Measurements from ENCODE around the gene PPP1R3E. TPM values are rescaled to one million over a fixed set of nuclear protein-coding genes. Genes with fewer than 3 reads are reported as not detected.

The PPP1R3E gene
- total and polyA plus RNA-seq, 7 donors: 2.5 to 12.9 (median 7.9) TPM

DNA sequence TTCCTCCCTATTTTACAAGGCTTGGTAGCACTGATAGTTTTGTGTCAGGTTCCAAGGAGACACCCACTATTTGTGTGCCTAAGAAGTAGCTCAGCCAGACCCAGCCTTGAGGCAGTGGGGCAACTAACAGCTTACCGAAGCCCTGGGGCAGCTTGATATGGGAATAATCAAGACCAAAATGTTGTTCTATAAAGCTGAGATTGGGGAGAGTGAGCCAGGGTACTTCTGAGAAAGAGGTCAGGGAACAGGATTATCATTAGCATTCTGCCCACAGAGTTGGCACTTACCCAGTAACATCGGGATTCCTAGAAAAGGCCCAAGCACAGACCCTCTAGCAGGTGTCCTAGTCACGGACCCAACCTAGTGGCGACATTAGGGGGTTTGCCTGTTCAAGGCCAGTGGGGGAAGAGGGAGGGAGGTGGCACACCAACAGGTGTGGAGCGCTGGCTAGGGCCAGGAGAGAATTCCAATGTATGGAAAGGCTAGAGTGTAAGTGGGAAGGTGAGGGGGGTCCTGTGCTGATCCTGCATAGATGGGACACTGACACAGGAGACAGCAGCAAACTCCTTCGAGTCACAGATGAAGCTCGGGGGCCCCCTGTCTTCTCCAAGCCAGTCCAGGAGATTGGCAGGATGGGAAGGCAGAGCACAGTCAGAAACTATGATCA lies 4.9 kb downstream of the PPP1R3E start:
- H3K9me3 ChIP-seq: no peaks in the 10 kb centered on the region
- H3K36me3 ChIP-seq: peaks cover 0 to 21% (median 0%) of the 10 kb centered on the region in 4 donors
- H3K4me1 ChIP-seq: peaks cover 0 to 28% (median 21%) of the 10 kb centered on the region in 4 donors
- no peak for TF ChIP-seq CTCF (IDR thresholded peaks at IDR 0.05)
- intact Hi-C loops (cut with DNase I): no loop called here
- DNase-seq: no peak
- WGBS, 2 donors: 95 to 97% methylated on average over 7 of the region's 7 CpGs
- no peak overlapping the region for H3K4me3 ChIP-seq
- H3K27me3 ChIP-seq: no peaks in the 10 kb centered on the region
- peak overlapping the region in 1 of 4 donors; percentile 99 for H3K27ac ChIP-seq

DNA sequence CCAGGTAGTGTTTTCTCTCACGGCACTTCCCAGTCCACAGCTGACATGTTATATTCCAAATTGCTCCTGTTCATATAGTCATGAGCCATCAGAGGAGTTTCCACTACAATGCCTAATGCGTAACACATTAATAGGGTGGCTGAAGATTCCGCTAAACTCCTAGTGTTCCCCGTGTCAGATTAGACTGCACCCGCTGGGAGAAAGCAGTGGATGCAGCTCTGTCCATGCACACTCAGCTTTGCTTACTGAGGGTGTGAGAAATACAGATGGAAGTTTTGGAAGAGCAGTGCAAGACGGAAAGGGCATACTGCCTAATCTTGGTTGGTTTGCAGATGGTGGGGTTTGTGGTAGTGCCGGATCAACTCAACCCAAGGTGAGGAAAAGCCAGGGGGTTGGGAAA lies 5.6 kb downstream of the PPP1R3E start:
- intact Hi-C loops (cut with DNase I): no loop called here
- Histone ChIP-seq H3K36me3 (peaks cover 0 to 21% (median 0%) of the 10 kb centered on the region in 4 donors), H3K27me3 (no peaks in the 10 kb centered on the region), H3K4me1 (peaks cover 0 to 24% (median 19%) of the 10 kb centered on the region in 4 donors), H3K27ac (no peak overlapping the region), H3K4me3 (no peak overlapping the region), H3K9me3 (no peaks in the 10 kb centered on the region)
- no peak for TF ChIP-seq POLR2AphosphoS5 (IDR thresholded peaks at IDR 0.05)
- no peak for TF ChIP-seq CTCF (IDR thresholded peaks at IDR 0.05)
- TF ChIP-seq EP300 (IDR thresholded peaks at IDR 0.05): no peak
- no peak for TF ChIP-seq POLR2A (IDR thresholded peaks at IDR 0.05)
- WGBS, 2 donors: 90 to 91% methylated on average over 7 of the region's 7 CpGs
- no peak for DNase-seq

- no peak overlapping the region for H3K27ac ChIP-seq
- TF ChIP-seq POLR2AphosphoS5 (IDR thresholded peaks at IDR 0.05) (no peak), EP300 (IDR thresholded peaks at IDR 0.05) (no peak), CTCF (IDR thresholded peaks at IDR 0.05) (no peak), POLR2A (IDR thresholded peaks at IDR 0.05) (no peak)
- peaks cover 0 to 21% (median 0%) of the 10 kb centered on the region in 4 donors for H3K36me3 ChIP-seq
- no peak for DNase-seq
- H3K4me3 ChIP-seq: no peak overlapping the region
- H3K27me3 ChIP-seq: no peaks in the 10 kb centered on the region
- intact Hi-C loops (cut with DNase I): no loop called here
- H3K4me1 ChIP-seq: peaks cover 0 to 24% (median 19%) of the 10 kb centered on the region in 4 donors
- H3K9me3 ChIP-seq: no peaks in the 10 kb centered on the region
- 95 to 96% methylated on average over 7 of the region's 7 CpGs for WGBS, 2 donors
These were observed 6.5 kb downstream of the PPP1R3E start for GRCh38 chr14:23296012-23296777.

GRCh38 chr14:23294734-23295561 lies 7.7 kb downstream of the PPP1R3E start:
- Histone ChIP-seq H3K27me3 (no peaks in the 10 kb centered on the region), H3K9me3 (no peaks in the 10 kb centered on the region), H3K4me3 (no peak overlapping the region), H3K36me3 (peaks cover 0 to 21% (median 0%) of the 10 kb centered on the region in 4 donors), H3K4me1 (peaks cover 0 to 17% (median 10%) of the 10 kb centered on the region in 4 donors), H3K27ac (peak overlapping the region in 1 of 4 donors; percentile 28)
- TF ChIP-seq POLR2AphosphoS5 (IDR thresholded peaks at IDR 0.05): no peak
- TF ChIP-seq CTCF (IDR thresholded peaks at IDR 0.05): peak; percentile 63 to 90 (median 77)
- no peak for TF ChIP-seq POLR2A (IDR thresholded peaks at IDR 0.05)
- WGBS, 2 donors: 15 to 32% methylated on average over 24 of the region's 24 CpGs
- intact Hi-C loops (cut with DNase I): loop anchor here (1.0 kb wide), 1 partner anchor 9 kb away; the partner anchor contains the start of gene HOMEZ
- no peak for DNase-seq
